GM12865 (cell line): ENCODE results near the gene CA6.

Source experiments
- DNase-seq: peaks from one replicate; pipeline ENCODE4 v3.0.0; 2010; ENCODE audit warnings: low read depth
- H3K4me3 ChIP-seq: 2 replicates; pipeline ENCODE4 v1.5.1; 2011; ENCODE audit warnings: mild to moderate bottlenecking, low read depth, low read length, control low read depth
- CTCF ChIP-seq: IDR thresholded peaks from 2 replicates; pipeline ENCODE4 v1.5.1; 2011; ENCODE audit warnings: low read length, control low read depth, low read depth, inconsistent platforms; ENCODE audit not compliant: insufficient read depth; ENCODE audit errors: missing control alignments

CA6 gene

GRCh38 chr1:8905582-8906191 lies 40.0 kb upstream of the CA6 start:
- no peak for TF ChIP-seq CTCF
- no peak for DNase-seq
- H3K4me3 ChIP-seq, result no peak overlapping the region

- H3K4me3 ChIP-seq, result no peak overlapping the region
- no peak for TF ChIP-seq CTCF
- no peak for DNase-seq
Observed at GRCh38 chr1:8908388-8909151, 37.1 kb upstream of the CA6 start.

DNA sequence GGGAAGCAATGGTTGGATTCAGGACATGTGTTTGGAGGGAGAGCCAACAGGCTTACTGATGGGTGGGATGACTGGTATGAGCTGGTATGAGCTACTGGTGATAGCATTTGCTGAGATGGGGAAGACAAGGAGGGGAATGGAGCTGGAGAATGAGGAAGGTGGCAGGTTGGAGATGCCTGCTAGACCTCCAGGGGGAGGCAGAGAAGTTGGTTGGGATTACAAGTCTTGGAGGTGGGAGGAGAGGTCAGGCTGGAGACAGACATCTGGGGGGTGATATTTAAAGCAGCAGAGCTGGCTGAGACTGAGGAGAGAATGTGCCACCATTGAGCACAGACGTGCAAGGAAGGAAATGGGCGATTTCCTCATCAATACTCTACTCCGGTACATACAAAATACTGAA lies 35.3 kb upstream of the CA6 start:
- DNase-seq, result no peak
- no peak for TF ChIP-seq CTCF
- H3K4me3 ChIP-seq, result no peak overlapping the region

DNA sequence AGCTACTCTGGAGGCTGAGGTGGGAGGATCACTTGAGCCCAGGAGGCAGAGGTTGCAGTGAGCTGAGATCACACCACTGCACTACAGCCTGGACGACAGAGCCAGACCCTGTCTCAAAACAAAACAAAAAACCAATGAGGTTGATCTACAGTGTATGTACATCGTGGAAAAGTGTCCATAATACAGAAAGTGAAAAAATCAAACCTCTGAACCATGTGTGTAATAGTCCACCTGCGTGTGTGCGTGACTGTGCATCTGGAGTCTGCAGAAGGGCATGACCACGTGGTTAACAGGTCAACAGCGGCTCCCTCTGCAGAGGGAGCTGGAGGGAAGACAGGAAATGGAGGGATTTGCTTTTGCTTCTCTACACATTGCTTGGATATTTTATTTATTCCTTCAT lies 34.8 kb upstream of the CA6 start:
- no peak for TF ChIP-seq CTCF
- no peak overlapping the region for H3K4me3 ChIP-seq
- peak; percentile 4 for DNase-seq

DNA sequence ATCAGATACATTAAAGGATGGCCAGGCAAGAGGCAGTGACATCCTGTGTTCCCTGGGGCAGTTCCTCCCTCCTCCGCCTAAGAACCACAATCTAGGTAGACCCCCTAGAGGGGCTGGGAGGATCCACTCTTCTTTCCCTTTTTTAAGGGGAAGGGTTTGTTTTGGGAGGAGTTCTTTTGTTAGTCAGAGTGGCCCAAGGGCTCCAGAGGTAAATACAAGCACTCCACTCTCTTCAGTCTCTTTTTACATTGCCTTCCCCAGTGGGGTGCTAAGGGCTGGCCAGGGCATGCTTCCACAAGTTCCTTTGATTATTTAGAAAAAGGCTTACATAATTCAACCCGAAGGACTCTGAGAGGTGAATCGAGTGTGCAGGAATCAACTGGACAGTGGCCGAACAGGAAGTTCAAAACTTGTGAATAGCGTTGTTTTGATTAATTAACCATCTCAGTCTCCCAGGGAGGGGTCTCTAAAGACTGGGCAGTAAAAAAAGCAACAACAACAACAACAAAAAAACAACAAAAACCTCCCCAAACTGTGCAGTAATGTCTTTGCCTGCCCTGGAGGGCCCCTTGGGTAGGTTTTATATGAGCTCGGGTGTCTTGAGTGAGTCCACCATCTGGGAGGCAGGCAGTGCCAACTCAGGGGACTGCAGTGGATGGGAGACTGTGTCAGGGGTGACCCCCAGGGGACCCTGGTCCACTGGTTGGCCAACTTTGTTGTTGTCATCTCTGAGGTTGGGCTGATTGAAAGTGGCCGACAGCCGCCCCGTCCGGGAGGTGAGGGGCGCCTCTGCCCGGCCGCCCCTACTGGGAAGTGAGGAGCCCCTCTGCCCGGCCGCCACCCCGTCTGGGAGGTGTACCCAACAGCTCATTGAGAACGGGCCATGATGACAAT lies 34.0 kb upstream of the CA6 start:
- no peak overlapping the region for H3K4me3 ChIP-seq
- no peak for TF ChIP-seq CTCF
- DNase-seq, result no peak

- no peak for TF ChIP-seq CTCF
- no peak for DNase-seq
- H3K4me3 ChIP-seq, result no peak overlapping the region
Observed at GRCh38 chr1:8913457-8913856, 32.2 kb upstream of the CA6 start.
